ENCODE measurements around the gene NRXN2. TPM values are rescaled to one million over a fixed set of nuclear protein-coding genes. Genes with fewer than 3 reads are reported as not detected.

NRXN2 gene
- polyA plus RNA-seq (2013, experiment 1 of 2): 6.2 TPM
- 8.9 TPM for polyA plus RNA-seq (2013, experiment 2 of 2)

DNA sequence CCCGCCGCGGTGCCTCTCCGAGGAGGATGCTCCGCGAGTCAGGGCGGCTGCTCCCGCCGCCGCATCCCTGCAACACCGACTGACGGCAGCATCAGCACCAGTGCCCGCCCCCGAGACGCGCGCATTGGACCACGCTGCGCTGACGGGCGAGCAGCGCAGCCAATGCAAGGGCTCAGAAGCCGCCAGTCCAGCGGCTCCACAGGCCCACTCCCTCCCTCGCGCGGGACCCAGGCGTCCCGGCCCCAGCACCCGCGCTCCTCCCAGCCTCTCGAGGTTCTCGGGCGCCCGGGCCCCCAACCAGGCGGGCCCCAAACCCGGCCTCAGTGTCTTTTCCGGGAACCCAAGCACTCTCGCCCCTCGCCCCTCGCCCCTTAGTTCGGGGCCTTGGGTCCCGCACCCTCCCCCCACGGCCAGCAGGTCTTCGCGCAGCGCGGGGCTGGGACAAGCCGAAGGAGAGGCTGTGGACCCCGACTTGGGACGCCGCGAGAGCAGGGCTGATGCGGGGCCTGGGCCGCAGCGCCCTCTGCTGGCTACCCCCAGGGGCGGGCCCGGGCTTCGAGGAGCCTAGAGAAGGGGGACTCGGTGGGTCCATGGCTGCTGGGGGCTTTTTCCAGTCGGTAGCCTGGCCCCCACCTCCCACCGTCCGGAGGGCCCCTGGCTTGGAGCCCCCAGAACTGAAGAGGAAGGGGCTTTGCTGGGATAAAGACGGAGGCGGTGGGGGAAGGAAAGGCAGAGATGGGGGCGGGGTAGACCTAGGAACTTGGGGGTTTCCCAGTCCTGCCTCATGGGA is at the start of gene NRXN2:
TSS of gene NRXN2 (minus strand) at position 81 of the 790 bp plus-strand sequence. CDS start 9,498 bp downstream, outside the sequence.
- 4% methylated on average over 66 of the region's 66 CpGs for WGBS
- Histone ChIP-seq H3K36me3 (ENCODE audit: insufficient read depth, low read length) (no peaks in the 10 kb centered on the region), H3K27ac (ENCODE audit: low read depth, low read length) (peak within 1 kb of the TSS; percentile 60; the same call in 1 of the 2 replicates), H3K9me3 (ENCODE audit: insufficient read depth, low read depth, low read length) (no peaks in the 10 kb centered on the region), H3K27me3 (ENCODE audit: insufficient read depth, low read length) (peaks cover 29% of the 10 kb centered on the region), H3K4me3 (ENCODE audit: low read length) (peak within 1 kb of the TSS; percentile 67), H3K4me1 (ENCODE audit: insufficient read depth, low read length) (peaks cover 26% of the 10 kb centered on the region), H3K9ac (ENCODE audit: low read depth, low read length) (peak within 1 kb of the TSS; percentile 73)

DNA sequence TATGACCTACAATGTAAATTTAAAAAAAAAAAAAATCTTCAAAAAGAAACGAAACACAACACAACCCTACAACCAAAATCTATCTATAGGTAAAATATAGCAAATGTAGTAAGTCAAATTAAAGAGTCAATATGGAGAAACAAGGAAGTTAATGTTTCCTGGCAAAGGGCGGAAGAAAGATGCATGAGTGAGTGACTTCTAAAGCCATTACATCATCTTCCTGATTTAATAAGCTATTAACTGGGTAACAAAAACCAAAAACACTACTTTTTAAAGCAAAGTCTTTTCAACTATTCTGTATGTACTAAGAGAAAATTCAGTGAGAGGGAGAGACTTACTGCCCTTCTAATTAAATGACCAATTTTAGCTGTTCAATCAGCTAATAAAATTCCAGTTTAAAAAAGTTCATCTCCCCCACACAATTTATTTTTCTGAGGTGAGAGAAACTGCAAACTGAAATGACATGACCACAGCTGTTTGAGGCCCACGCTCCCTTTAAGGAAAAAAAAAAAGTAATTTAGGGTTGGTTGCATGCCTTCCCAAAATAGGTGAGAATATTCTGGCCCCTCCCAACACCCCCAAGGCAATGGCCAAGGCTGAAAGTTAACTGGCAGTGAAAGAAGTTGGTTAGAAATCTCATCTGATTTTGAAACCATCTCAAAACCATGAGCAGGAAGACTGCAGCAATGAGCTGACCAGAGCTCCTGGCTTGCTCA is 49.5 kb upstream of the NRXN2 start:
- Histone ChIP-seq H3K9me3 (ENCODE audit: insufficient read depth, low read depth, low read length) (no peaks in the 10 kb centered on the region), H3K27me3 (ENCODE audit: insufficient read depth, low read length) (no peaks in the 10 kb centered on the region), H3K4me3 (ENCODE audit: low read length) (no peak overlapping the region), H3K9ac (ENCODE audit: low read depth, low read length) (no peak overlapping the region), H3K27ac (ENCODE audit: low read depth, low read length) (no peak overlapping the region), H3K4me1 (ENCODE audit: insufficient read depth, low read length) (peaks cover 15% of the 10 kb centered on the region; the same call in 1 of the 2 replicates), H3K36me3 (ENCODE audit: insufficient read depth, low read length) (peaks cover 100% of the 10 kb centered on the region)
- WGBS: 83% methylated on average over 2 of the region's 3 CpGs

DNA sequence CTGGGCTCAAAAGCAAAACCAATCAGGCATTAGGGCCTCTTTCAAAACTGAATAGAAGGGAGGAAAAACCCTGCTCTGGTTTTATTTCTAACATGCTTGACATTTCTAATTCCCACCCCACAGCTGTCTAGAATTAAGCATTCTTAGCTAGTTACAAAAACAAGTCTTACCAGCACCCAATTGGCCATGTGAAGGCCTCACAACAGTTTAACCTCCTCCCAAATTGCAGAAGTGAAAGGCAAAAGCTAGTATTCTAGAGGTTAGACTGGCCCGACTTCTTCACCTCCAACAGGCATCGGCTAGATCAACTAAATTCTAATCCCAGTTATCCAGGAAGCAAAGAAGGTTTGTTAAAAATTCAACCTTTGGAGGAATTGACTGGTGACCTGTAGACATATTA is 48.9 kb upstream of the NRXN2 start:
- WGBS: 100% methylated on average over 2 of the region's 2 CpGs
- H3K36me3 ChIP-seq (ENCODE audit: insufficient read depth, low read length): peaks cover 100% of the 10 kb centered on the region
- no peaks in the 10 kb centered on the region for H3K27me3 ChIP-seq (ENCODE audit: insufficient read depth, low read length)
- H3K9ac ChIP-seq (ENCODE audit: low read depth, low read length): no peak overlapping the region
- H3K27ac ChIP-seq (ENCODE audit: low read depth, low read length): no peak overlapping the region
- H3K4me3 ChIP-seq (ENCODE audit: low read length): no peak overlapping the region
- no peaks in the 10 kb centered on the region for H3K9me3 ChIP-seq (ENCODE audit: insufficient read depth, low read depth, low read length)
- H3K4me1 ChIP-seq (ENCODE audit: insufficient read depth, low read length): peaks cover 16% of the 10 kb centered on the region; the same call in 1 of the 2 replicates

DNA sequence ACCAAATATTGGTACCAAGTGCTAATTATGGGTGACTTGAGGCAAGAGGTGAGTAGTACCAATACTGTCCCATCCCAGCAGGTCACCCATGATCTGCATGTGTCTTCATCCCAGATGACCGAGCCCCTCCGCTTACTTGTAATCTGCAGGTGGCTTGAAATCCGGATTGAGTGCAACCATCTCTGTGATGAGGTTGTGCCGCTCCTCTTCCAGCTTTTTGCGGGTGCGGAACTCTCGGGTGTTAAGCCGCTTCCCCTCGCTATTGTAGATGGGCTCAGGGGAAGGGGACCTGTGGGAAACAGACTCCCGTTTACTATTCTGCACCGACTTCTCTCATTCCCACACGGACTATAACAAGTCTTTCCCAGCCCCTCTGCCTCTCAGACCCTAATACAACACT is 47.1 kb upstream of the NRXN2 start:
- 94% methylated on average over 12 of the region's 12 CpGs for WGBS
- H3K27ac ChIP-seq (ENCODE audit: low read depth, low read length): no peak overlapping the region
- no peaks in the 10 kb centered on the region for H3K9me3 ChIP-seq (ENCODE audit: insufficient read depth, low read depth, low read length)
- no peak overlapping the region for H3K4me3 ChIP-seq (ENCODE audit: low read length)
- H3K27me3 ChIP-seq (ENCODE audit: insufficient read depth, low read length): no peaks in the 10 kb centered on the region
- H3K4me1 ChIP-seq (ENCODE audit: insufficient read depth, low read length): peaks cover 8% of the 10 kb centered on the region; the same call in 1 of the 2 replicates
- H3K36me3 ChIP-seq (ENCODE audit: insufficient read depth, low read length): peaks cover 96% of the 10 kb centered on the region
- no peak overlapping the region for H3K9ac ChIP-seq (ENCODE audit: low read depth, low read length)

DNA sequence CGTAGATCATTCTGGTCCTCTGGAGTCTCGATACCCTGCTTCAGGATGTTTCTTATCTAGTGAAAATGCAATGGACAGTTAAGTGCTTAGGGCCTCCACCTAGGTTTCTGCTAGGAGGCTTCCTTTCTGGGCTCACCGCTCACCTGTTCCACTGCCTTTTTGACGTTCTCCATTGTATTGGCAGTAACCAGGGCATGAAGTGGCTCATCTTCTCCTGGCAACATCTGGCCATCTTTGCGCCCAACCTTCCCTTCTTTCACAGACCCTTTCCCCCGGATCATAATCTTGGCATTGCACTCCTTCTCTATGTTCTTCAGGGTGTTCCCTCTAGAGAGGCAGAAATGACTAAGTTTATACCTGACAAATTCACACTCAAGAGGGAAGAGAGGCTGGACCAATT is 46.3 kb upstream of the NRXN2 start:
- 95% methylated on average over 6 of the region's 6 CpGs for WGBS
- Histone ChIP-seq H3K9ac (ENCODE audit: low read depth, low read length) (no peak overlapping the region), H3K9me3 (ENCODE audit: insufficient read depth, low read depth, low read length) (no peaks in the 10 kb centered on the region), H3K27me3 (ENCODE audit: insufficient read depth, low read length) (no peaks in the 10 kb centered on the region), H3K4me3 (ENCODE audit: low read length) (no peak overlapping the region), H3K27ac (ENCODE audit: low read depth, low read length) (no peak overlapping the region), H3K36me3 (ENCODE audit: insufficient read depth, low read length) (peaks cover 96% of the 10 kb centered on the region), H3K4me1 (ENCODE audit: insufficient read depth, low read length) (peaks cover 16% of the 10 kb centered on the region)

DNA sequence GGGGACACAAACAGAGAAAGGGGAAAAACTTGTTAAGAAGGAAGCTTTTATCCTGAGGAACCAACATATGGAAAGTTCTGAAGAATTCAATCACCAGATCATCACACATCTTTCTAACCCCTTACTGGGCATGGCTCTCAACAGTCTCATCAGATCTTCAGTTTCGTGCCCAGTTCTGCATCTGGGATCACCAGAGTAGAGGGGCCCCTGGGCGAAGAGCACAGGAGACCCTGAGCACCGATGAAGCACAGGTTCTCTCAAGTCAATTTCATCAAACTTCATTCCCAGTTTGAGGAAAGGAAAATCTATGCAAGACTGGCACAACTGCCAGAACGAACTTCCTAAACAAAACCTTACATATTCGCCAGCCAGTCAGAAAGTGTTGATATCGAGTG is 45.3 kb upstream of the NRXN2 start:
- Histone ChIP-seq H3K4me3 (ENCODE audit: low read length) (no peak overlapping the region), H3K9me3 (ENCODE audit: insufficient read depth, low read depth, low read length) (no peaks in the 10 kb centered on the region), H3K4me1 (ENCODE audit: insufficient read depth, low read length) (peaks cover 26% of the 10 kb centered on the region), H3K27me3 (ENCODE audit: insufficient read depth, low read length) (no peaks in the 10 kb centered on the region), H3K9ac (ENCODE audit: low read depth, low read length) (no peak overlapping the region), H3K36me3 (ENCODE audit: insufficient read depth, low read length) (peaks cover 94% of the 10 kb centered on the region), H3K27ac (ENCODE audit: low read depth, low read length) (no peak overlapping the region)
- 95% methylated on average over 6 of the region's 6 CpGs for WGBS

DNA sequence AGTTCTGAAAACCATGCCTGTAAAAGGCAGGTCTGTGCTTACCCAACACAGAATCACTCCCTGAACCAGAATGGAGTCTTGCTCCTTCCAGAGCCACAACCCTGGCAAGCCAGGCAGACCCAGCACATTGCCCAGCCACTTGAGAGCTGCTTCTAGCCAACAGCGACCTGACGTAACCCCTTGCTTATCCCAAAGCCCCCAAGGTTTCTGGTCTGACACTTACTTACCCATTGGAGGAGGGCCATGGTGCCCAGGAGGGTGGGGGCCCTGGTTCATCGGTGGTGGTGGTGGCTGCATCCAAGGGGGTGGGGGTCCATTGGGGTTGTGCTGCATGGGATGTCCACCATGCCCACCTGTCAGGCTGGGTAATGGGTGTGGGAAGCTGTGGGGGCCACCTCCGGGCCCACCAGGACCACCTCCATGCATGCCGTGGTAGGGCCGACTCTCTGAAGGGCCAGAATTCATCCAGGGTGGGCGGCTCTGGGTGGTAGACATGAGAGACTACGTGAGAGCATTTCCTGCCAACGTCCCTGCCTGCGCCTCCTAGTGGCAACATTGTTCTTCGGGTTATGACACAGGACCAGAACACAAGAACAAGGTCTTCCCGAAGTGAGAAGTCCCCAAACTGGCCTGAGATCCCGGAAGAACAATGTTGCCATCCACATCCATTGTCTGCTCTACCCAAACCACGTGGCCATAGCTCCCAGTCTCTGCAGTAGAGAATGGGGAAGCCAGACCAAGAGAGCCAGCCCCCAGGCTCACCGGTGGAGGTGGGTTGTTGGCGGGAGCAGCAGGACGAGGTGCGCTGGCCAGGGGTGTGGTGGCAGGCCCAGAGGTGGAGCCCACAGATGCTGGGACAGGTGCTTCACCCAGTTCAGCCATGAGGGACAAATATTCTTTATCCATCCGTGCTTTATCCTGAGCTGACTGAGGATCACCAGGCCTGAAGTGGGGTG is 44.6 kb upstream of the NRXN2 start:
- Histone ChIP-seq H3K9ac (ENCODE audit: low read depth, low read length) (no peak overlapping the region), H3K27me3 (ENCODE audit: insufficient read depth, low read length) (no peaks in the 10 kb centered on the region), H3K4me1 (ENCODE audit: insufficient read depth, low read length) (peaks cover 32% of the 10 kb centered on the region), H3K27ac (ENCODE audit: low read depth, low read length) (peak overlapping the region; percentile 32; the same call in 1 of the 2 replicates), H3K36me3 (ENCODE audit: insufficient read depth, low read length) (peaks cover 88% of the 10 kb centered on the region), H3K4me3 (ENCODE audit: low read length) (no peak overlapping the region), H3K9me3 (ENCODE audit: insufficient read depth, low read depth, low read length) (no peaks in the 10 kb centered on the region)
- WGBS: 75% methylated on average over 19 of the region's 19 CpGs

DNA sequence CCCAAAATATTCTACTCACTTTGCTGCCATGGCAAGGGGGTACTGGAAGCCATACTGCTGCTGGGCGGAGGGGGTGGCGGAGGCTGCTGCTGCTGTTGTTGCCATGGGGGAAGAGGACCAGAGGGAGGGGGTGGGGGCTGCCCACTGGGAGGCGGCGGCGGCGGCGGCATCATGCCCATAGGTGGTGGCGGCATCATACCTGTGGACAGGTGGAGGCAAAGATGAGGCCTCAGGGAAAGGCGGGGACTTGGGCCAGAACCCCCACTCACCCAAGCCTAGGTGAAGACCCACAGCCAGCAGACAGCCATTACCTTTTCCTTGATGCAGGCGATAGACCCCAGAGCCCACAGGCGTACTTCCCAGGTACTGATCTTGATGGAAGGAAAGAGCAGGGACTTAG is 43.9 kb upstream of the NRXN2 start:
- Histone ChIP-seq H3K4me3 (ENCODE audit: low read length) (no peak overlapping the region), H3K36me3 (ENCODE audit: insufficient read depth, low read length) (peaks cover 80% of the 10 kb centered on the region), H3K4me1 (ENCODE audit: insufficient read depth, low read length) (peaks cover 39% of the 10 kb centered on the region), H3K27ac (ENCODE audit: low read depth, low read length) (peak overlapping the region; percentile 32; the same call in 1 of the 2 replicates), H3K9me3 (ENCODE audit: insufficient read depth, low read depth, low read length) (no peaks in the 10 kb centered on the region), H3K9ac (ENCODE audit: low read depth, low read length) (no peak overlapping the region), H3K27me3 (ENCODE audit: insufficient read depth, low read length) (no peaks in the 10 kb centered on the region)
- WGBS: 97% methylated on average over 11 of the region's 11 CpGs

DNA sequence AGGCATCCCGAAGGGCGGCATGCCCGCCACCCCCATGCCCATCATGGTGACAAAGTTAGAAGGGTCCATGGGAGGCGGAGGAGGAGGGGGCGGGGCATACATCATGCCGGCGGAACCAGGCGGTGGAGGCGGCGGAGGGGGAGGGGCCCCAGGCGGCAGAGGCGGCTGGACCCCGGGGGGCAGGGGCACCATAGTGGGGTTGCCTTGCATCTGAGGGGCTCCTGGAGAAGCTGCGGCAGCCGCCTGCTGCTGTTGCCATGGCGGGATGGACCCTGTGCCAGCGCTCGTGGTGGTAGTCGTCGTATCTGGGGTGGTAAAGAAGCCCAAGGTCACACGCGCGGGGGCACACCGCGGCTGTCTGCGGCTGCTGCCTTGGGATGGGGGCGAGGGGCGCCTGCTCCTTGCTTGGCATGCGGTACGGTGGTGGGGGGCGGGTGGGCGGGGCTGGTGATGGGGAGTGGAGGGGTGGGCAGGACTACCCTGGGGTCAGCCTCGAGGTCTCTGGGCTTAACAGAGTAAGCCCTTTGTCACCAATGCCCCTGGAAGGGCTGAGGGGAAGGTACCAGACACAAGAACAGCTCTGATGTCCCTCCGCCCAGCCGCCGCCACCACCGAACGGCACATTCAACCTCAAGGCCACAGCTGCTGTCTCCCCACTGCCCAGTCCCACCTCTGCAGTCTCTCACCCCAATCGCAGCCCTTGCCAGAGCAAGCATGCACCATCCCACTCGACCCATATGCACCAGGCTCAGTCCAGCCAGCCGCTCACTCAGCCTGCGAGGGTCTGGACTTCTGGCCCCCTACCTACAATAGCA is 43.1 kb upstream of the NRXN2 start:
- Histone ChIP-seq H3K27me3 (ENCODE audit: insufficient read depth, low read length) (no peaks in the 10 kb centered on the region), H3K36me3 (ENCODE audit: insufficient read depth, low read length) (peaks cover 72% of the 10 kb centered on the region), H3K4me1 (ENCODE audit: insufficient read depth, low read length) (peaks cover 43% of the 10 kb centered on the region), H3K9me3 (ENCODE audit: insufficient read depth, low read depth, low read length) (no peaks in the 10 kb centered on the region), H3K4me3 (ENCODE audit: low read length) (no peak overlapping the region), H3K9ac (ENCODE audit: low read depth, low read length) (no peak overlapping the region), H3K27ac (ENCODE audit: low read depth, low read length) (no peak overlapping the region)
- WGBS: 87% methylated on average over 30 of the region's 42 CpGs

DNA sequence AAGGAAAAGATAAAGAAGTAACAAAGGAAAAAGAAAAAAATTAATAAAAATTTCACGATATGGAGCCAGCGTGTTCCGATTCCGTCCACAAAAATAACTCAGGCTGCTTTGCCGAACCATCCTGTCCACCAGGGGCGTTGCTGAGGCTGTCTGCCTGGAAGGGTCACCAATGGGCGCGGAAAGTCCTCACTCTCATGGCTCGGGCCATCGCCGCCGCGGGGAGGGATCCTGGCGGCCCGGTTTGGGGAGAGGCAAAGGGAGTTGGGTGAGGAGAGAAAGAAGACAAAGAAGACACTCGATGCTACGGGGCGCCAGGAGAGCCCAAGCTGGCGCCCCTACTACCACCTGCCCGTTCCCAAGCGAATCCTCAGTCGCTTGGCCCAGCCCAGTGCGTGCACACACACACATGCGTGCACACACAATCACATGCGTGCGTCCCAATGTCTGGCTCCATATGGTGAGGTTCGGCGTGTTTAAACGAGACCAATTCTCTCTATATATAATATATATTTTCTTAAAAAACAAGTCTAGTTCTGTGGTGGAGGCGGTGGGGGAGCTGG is 42.4 kb upstream of the NRXN2 start:
- no peak overlapping the region for H3K27ac ChIP-seq (ENCODE audit: low read depth, low read length)
- no peak overlapping the region for H3K9ac ChIP-seq (ENCODE audit: low read depth, low read length)
- H3K9me3 ChIP-seq (ENCODE audit: insufficient read depth, low read depth, low read length): no peaks in the 10 kb centered on the region
- peaks cover 65% of the 10 kb centered on the region for H3K36me3 ChIP-seq (ENCODE audit: insufficient read depth, low read length)
- no peak overlapping the region for H3K4me3 ChIP-seq (ENCODE audit: low read length)
- 93% methylated on average over 29 of the region's 30 CpGs for WGBS
- no peaks in the 10 kb centered on the region for H3K27me3 ChIP-seq (ENCODE audit: insufficient read depth, low read length)
- H3K4me1 ChIP-seq (ENCODE audit: insufficient read depth, low read length): peaks cover 50% of the 10 kb centered on the region
